Natural killer cell (primary cell): ENCODE measurements around the gene SACM1L. TPM values are rescaled to one million over a fixed set of nuclear protein-coding genes. Genes with fewer than 3 reads are reported as not detected.

ENCODE experiments used
- ATAC-seq, 3 donors: fragments of 150-1000 bp in 2 of 3; fragments of 200-7000 bp in 1 of 3; cut with Tn5 transposase; 1 replicate in 1 of 3; 2 replicates in 2 of 3; pipeline ENCODE4 v1.10.0; 2021; ENCODE audit warnings: mild to moderate bottlenecking in 2 of 3, moderate library complexity in 2 of 3
- DNase-seq, 2 donors: peaks; one replicate each; pipeline versions ENCODE4 v3.0.0 to v3.0.0-alpha.2; 2013 to 2021; ENCODE audit warnings: mixed read lengths in 1 of 2
- H3K27ac ChIP-seq: one replicate; pipeline ENCODE4 v1.5.1; 2013; ENCODE audit warnings: mild to moderate bottlenecking, low read length
- H3K27me3 ChIP-seq: one replicate; pipeline ENCODE4 v1.6.1; 2013; ENCODE audit warnings: low read length; ENCODE audit not compliant: control insufficient read depth, insufficient read depth
- H3K36me3 ChIP-seq: one replicate; pipeline ENCODE4 v1.6.1; 2013; ENCODE audit warnings: low read length; ENCODE audit not compliant: control insufficient read depth, insufficient read depth
- H3K4me1 ChIP-seq: one replicate; pipeline ENCODE4 v1.6.1; 2013; ENCODE audit warnings: low read length; ENCODE audit not compliant: control insufficient read depth, insufficient read depth
- H3K4me3 ChIP-seq: one replicate; pipeline ENCODE4 v1.5.1; 2013; ENCODE audit warnings: low read length
- H3K9me3 ChIP-seq: one replicate; pipeline ENCODE4 v1.6.1; 2013; ENCODE audit warnings: low read length; ENCODE audit not compliant: control insufficient read depth, insufficient read depth
- H3K27ac Mint-ChIP-seq, 2 donors: one replicate each; pipeline ENCODE4 v1.8.0; 2022; ENCODE audit warnings: mild to moderate bottlenecking in 2 of 2, mixed read lengths in 2 of 2, moderate library complexity in 1 of 2
- H3K27me3 Mint-ChIP-seq, 2 donors: one replicate each; pipeline ENCODE4 v1.8.0; 2022; ENCODE audit warnings: low read depth in 2 of 2, mixed read lengths in 2 of 2
- H3K36me3 Mint-ChIP-seq: one replicate; pipeline ENCODE4 v1.8.0; 2022; ENCODE audit warnings: mixed read lengths
- H3K4me1 Mint-ChIP-seq, 2 donors: one replicate each; pipeline ENCODE4 v1.8.0; 2022; ENCODE audit warnings: mixed read lengths in 2 of 2
- H3K4me3 Mint-ChIP-seq: one replicate; pipeline ENCODE4 v1.8.0; 2022; ENCODE audit warnings: mild to moderate bottlenecking, moderate library complexity, mixed read lengths
- H3K9me3 Mint-ChIP-seq, 2 donors: one replicate each; pipeline ENCODE4 v1.8.0; 2022; ENCODE audit warnings: mixed read lengths in 2 of 2
- WGBS: methylation state at CpG from one replicate; pipeline ENCODE4 v1.1.7; 2013; ENCODE audit warnings: missing lambda C conversion rate; ENCODE audit not compliant: insufficient coverage; 5-methylcytosine and 5-hydroxymethylcytosine counted together
- intact Hi-C: fragments of 100-400 bp; cut with micrococcal nuclease; formaldehyde crosslinking; loops from one replicate; pipeline ENCODE4 v1.14.2; 2022
- total RNA-seq, 4 donors: library from RNA; stranded (reverse); fragments of 120-200 nt in 1 of 4; gene quantifications; one replicate each; pipeline versions ENCODE4 v1.2.3 to v1.2.4, GENCODE V29; 2013 to 2022
- TF ChIP-seq, protein P1 (sequence below): fragments of 200-600 bp; IDR thresholded peaks from one replicate; pipeline ENCODE4 v1.8.0; 2022; ENCODE audit warnings: antibody characterized with exemption

SACM1L gene
- total RNA-seq, 3 donors from 2014 or later (not counting 1 experiment from before 2014, with no cell fraction given), result 93.2 to 110 (median 93.9) TPM

DNA sequence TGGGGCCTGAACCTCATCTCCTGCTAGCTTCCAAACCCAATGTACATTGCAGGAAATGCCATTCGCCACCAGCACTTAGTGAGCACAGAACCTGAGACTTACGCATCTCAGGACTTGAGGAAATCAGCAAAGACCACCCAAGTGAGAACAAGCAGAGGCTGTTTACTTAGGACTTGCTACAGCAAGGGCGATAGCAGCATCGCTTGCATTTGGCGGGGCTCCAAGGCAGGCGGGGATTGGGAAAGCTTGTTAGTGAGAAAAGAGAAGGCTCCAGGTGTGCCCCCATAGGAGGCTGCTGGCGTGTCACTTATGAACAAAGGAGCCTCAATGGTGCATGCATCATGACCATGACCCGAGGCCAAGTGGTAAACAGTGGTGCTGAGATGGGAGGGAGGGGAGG, 87.4 kb downstream of the SACM1L start:
- H3K9me3 Mint-ChIP-seq, result no peaks in the 10 kb centered on the region

DNA sequence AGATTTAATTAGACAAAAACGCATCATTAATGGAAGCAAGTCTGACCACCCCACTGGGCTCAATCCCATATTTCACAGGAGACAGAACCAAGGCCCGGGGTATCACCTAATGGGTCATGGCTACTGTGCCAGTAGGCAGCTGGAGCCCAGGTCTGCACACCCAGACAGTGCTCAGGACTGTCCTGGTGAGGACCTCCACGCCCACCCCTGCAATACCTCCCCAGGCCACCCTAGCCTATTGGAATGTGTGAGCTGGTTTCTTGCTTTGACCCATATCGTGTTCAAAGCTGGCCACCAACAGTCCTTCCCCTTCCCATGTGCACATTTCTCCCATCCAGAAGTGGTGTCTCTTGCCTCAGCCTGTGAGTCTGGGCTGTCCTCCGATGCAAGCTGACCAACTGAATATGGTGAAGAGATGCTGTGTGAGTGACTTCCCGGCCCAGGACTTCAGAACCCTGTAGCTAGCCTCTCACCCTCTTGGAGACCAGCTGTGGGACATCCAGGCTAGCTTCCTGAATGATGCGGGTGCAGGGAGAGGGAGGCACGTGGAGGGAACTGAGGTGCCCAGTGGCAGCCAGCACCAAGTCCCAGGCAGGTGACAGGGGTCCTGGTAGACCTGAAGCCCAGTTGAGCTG, 88.0 kb downstream of the SACM1L start:
- H3K4me1 Mint-ChIP-seq, result peaks cover 5 to 8% of the 10 kb centered on the region in 2 donors
- H3K4me1 ChIP-seq, result peaks cover 8% of the 10 kb centered on the region
- H3K27me3 ChIP-seq, result peaks cover 2% of the 10 kb centered on the region
- intact Hi-C loops, result no loop called here
- no peaks in the 10 kb centered on the region for H3K9me3 Mint-ChIP-seq
- H3K27ac Mint-ChIP-seq, result no peak overlapping the region
- H3K9me3 ChIP-seq, result no peaks in the 10 kb centered on the region
- DNase-seq, result no peak
- H3K4me3 Mint-ChIP-seq, result no peak overlapping the region
- no peak overlapping the region for H3K4me3 ChIP-seq
- no peak overlapping the region for H3K27ac ChIP-seq
- H3K36me3 ChIP-seq, result no peaks in the 10 kb centered on the region
- ATAC-seq, result no peak
- TF ChIP-seq, protein P1, sequence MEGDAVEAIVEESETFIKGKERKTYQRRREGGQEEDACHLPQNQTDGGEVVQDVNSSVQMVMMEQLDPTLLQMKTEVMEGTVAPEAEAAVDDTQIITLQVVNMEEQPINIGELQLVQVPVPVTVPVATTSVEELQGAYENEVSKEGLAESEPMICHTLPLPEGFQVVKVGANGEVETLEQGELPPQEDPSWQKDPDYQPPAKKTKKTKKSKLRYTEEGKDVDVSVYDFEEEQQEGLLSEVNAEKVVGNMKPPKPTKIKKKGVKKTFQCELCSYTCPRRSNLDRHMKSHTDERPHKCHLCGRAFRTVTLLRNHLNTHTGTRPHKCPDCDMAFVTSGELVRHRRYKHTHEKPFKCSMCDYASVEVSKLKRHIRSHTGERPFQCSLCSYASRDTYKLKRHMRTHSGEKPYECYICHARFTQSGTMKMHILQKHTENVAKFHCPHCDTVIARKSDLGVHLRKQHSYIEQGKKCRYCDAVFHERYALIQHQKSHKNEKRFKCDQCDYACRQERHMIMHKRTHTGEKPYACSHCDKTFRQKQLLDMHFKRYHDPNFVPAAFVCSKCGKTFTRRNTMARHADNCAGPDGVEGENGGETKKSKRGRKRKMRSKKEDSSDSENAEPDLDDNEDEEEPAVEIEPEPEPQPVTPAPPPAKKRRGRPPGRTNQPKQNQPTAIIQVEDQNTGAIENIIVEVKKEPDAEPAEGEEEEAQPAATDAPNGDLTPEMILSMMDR, result no peak
- 89% methylated on average over 8 of the region's 8 CpGs for WGBS
- no peaks in the 10 kb centered on the region for H3K36me3 Mint-ChIP-seq
- H3K27me3 Mint-ChIP-seq, result peaks cover 2 to 3% of the 10 kb centered on the region in 2 donors

More for the DNA sequence above, 87.4 kb downstream of the SACM1L start:
- Histone ChIP-seq H3K4me3 (no peak overlapping the region), H3K27ac (no peak overlapping the region), H3K36me3 (no peaks in the 10 kb centered on the region), H3K27me3 (peaks cover 2% of the 10 kb centered on the region), H3K9me3 (no peaks in the 10 kb centered on the region), H3K4me1 (peaks cover 8% of the 10 kb centered on the region)
- TF ChIP-seq, protein P1, result no peak
- WGBS, result 96% methylated on average over 8 of the region's 8 CpGs
- Mint-ChIP-seq H3K27ac (no peak overlapping the region), H3K27me3 (peaks cover 3 to 8% of the 10 kb centered on the region in 2 donors), H3K36me3 (no peaks in the 10 kb centered on the region), H3K4me3 (no peak overlapping the region), H3K4me1 (peaks cover 5 to 13% of the 10 kb centered on the region in 2 donors)
- no peak for ATAC-seq
- no peak for DNase-seq
- intact Hi-C loops, result no loop called here

DNA sequence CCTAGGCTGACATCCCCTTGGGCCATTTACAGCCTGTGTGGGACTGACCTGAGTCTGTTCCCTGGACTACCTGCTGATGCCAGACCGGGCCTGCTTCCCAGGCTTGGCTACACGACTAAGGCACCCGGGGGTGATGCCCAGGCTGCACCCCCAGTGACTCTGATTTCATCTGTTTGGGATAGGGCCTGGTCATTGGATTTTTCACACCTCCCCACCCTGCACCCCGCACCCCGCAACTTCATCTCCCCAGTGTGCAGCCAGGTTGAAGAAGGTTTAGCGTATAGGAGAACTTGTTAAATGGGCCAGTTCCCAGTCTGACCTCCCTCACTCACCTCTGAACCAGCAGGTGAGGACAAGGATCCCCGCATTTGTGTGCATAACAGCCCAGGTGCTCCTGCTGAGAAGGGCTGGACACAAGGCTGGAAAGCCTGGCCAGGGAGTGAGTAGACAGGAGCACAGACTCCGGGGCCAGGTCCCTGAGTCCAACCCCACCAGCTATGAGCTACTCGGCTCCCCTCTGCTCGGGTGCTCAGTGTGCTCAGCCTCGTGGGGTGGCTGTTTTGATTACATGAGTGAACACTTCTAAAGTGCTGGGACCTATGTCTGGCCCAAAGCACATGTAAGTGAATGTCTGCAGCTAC, 88.7 kb downstream of the SACM1L start:
- no peaks in the 10 kb centered on the region for H3K9me3 ChIP-seq
- ATAC-seq (no peak), DNase-seq (no peak)
- Mint-ChIP-seq H3K27ac (no peak overlapping the region), H3K4me1 (peaks cover 2 to 3% of the 10 kb centered on the region in 2 donors), H3K9me3 (no peaks in the 10 kb centered on the region), H3K36me3 (no peaks in the 10 kb centered on the region), H3K27me3 (peaks cover 0 to 3% of the 10 kb centered on the region in 2 donors), H3K4me3 (no peak overlapping the region)
- no peak overlapping the region for H3K4me3 ChIP-seq
- peaks cover 1% of the 10 kb centered on the region for H3K4me1 ChIP-seq
- peaks cover 2% of the 10 kb centered on the region for H3K27me3 ChIP-seq
- TF ChIP-seq, protein P1, result no peak
- WGBS, result 94% methylated on average over 11 of the region's 11 CpGs
- intact Hi-C loops, result no loop called here
- no peaks in the 10 kb centered on the region for H3K36me3 ChIP-seq
- no peak overlapping the region for H3K27ac ChIP-seq
